Measurements from ENCODE around the gene SAMD8. TPM values are rescaled to one million over a fixed set of nuclear protein-coding genes. Genes with fewer than 3 reads are reported as not detected.

Gene SAMD8
- total and polyA plus RNA-seq, 2 donors (not counting 3 experiments of a cell fraction or from before 2014, with no cell fraction given): 19.6 to 22.8 TPM

DNA sequence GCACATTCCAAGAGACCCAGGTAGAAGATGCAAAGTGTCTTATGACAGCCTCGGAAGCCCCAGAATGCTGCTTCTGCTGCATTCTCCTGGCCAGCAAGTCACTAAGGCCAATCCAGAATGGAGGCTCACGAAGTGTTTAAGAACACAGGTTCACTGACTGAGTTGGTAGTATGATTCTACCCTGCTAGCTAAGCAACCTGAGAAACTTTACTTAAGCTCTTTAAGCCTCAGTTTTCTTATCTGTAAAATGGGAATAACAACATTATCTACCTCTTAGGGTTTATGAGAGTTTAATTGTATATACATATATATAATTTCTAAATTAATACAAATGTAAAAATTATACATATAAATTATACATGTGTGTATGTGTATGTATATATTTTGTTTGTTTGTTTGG is 22.8 kb upstream of the SAMD8 start:
- FAIRE-seq (no peak), DNase-seq (ENCODE audit: low read depth, low spot score) (no peak)
- Histone ChIP-seq H3K9me3 (replicated peaks; ENCODE audit: control insufficient read depth, insufficient read depth, low read length) (no peaks in the 10 kb centered on the region), H3K9ac (replicated peaks; ENCODE audit: extremely low read depth, insufficient read depth, low read length) (no peak overlapping the region), H3K4me2 (ENCODE audit: insufficient read depth, low read length) (no peak overlapping the region), H4K20me1 (replicated peaks; ENCODE audit: control insufficient read depth, extremely low read depth, insufficient read depth, low read length) (no peaks in the 10 kb centered on the region), H3K36me3 (ENCODE audit: control insufficient read depth in 2 of 2, extremely low read depth in 1 of 2, insufficient read depth in 2 of 2, low read length in 2 of 2) (no peaks in the 10 kb centered on the region), H3K4me3 (replicated peaks in 1 of 3; ENCODE audit: insufficient read depth in 1 of 3, low read depth in 1 of 3, low read length in 3 of 3) (no peak overlapping the region), H3K4me1 (ENCODE audit: control insufficient read depth, extremely low read depth, insufficient read depth, low read length) (no peaks in the 10 kb centered on the region), H2AFZ (ENCODE audit: low read depth, low read length) (no peak overlapping the region), H3K27ac (ENCODE audit: insufficient read depth, low read depth, low read length) (no peak overlapping the region), H3K79me2 (ENCODE audit: control insufficient read depth, insufficient read depth, low read length) (no peaks in the 10 kb centered on the region), H3K27me3 (ENCODE audit: control insufficient read depth in 2 of 2, insufficient read depth in 2 of 2, low read length in 2 of 2) (peaks cover 0 to 10% of the 10 kb centered on the region in 2 experiments), H3K9me1 (replicated peaks; ENCODE audit: control insufficient read depth, extremely low read depth, insufficient read depth, low read length) (no peaks in the 10 kb centered on the region)
- POLR2A ChIA-PET: no interaction called here
- TF ChIP-seq EZH2 (IDR thresholded peaks at IDR 0.05; ENCODE audit: borderline replicate concordance, low read depth, low read length, severe bottlenecking) (no peak), POLR2AphosphoS5 (IDR thresholded peaks at IDR 0.05; ENCODE audit: insufficient read depth, low read depth, low read length) (no peak), GATA2 (IDR thresholded peaks at IDR 0.05; ENCODE audit: insufficient read depth, insufficient read length, low read depth, low read length) (no peak), FOS (IDR thresholded peaks at IDR 0.05; ENCODE audit: borderline replicate concordance, insufficient read depth, low read length) (no peak)
- intact Hi-C loops (cut with micrococcal nuclease) (no loop called here), dilution Hi-C loops (cut with MboI; ENCODE audit: extremely low pct_ligation_motif_present, low sequenced_read_pairs) (no loop called here)
- BruUV-seq (replicated peaks): no TSS peak
- CTCF ChIA-PET: interaction anchor here (1.2 to 1.3 kb wide), 2 partner anchors 12 to 845 kb away, joined by 3 read pairs; no protein-coding TSS in a partner anchor

- Histone ChIP-seq H3K4me3 (replicated peaks in 1 of 3; ENCODE audit: insufficient read depth in 1 of 3, low read depth in 1 of 3, low read length in 3 of 3) (no peak overlapping the region), H3K9me3 (replicated peaks; ENCODE audit: control insufficient read depth, insufficient read depth, low read length) (no peaks in the 10 kb centered on the region), H3K4me1 (ENCODE audit: control insufficient read depth, extremely low read depth, insufficient read depth, low read length) (no peaks in the 10 kb centered on the region), H4K20me1 (replicated peaks; ENCODE audit: control insufficient read depth, extremely low read depth, insufficient read depth, low read length) (no peaks in the 10 kb centered on the region), H3K9ac (replicated peaks; ENCODE audit: extremely low read depth, insufficient read depth, low read length) (no peak overlapping the region), H3K36me3 (ENCODE audit: control insufficient read depth in 2 of 2, extremely low read depth in 1 of 2, insufficient read depth in 2 of 2, low read length in 2 of 2) (no peaks in the 10 kb centered on the region), H2AFZ (ENCODE audit: low read depth, low read length) (no peak overlapping the region), H3K27ac (ENCODE audit: insufficient read depth, low read depth, low read length) (no peak overlapping the region), H3K9me1 (replicated peaks; ENCODE audit: control insufficient read depth, extremely low read depth, insufficient read depth, low read length) (no peaks in the 10 kb centered on the region), H3K27me3 (ENCODE audit: control insufficient read depth in 2 of 2, insufficient read depth in 2 of 2, low read length in 2 of 2) (peaks cover 0 to 10% of the 10 kb centered on the region in 2 experiments), H3K4me2 (ENCODE audit: insufficient read depth, low read length) (no peak overlapping the region), H3K79me2 (ENCODE audit: control insufficient read depth, insufficient read depth, low read length) (no peaks in the 10 kb centered on the region)
- no TSS peak for BruUV-seq (replicated peaks)
- intact Hi-C loops (cut with micrococcal nuclease) (no loop called here), dilution Hi-C loops (cut with MboI; ENCODE audit: extremely low pct_ligation_motif_present, low sequenced_read_pairs) (no loop called here)
- TF ChIP-seq EZH2 (IDR thresholded peaks at IDR 0.05; ENCODE audit: borderline replicate concordance, low read depth, low read length, severe bottlenecking) (no peak), GATA2 (IDR thresholded peaks at IDR 0.05; ENCODE audit: insufficient read depth, insufficient read length, low read depth, low read length) (no peak), MYC (IDR thresholded peaks at IDR 0.05; ENCODE audit: low read depth, low read length) (no peak)
- no peak for DNase-seq (ENCODE audit: low read depth, low spot score)
- CTCF ChIA-PET: interaction anchor here (1.2 kb wide), 1 partner anchor 13 kb away, joined by 3 read pairs; no protein-coding TSS in a partner anchor
- FAIRE-seq: no peak
- POLR2A ChIA-PET: no interaction called here
Measured at GRCh38 chr10:75089634-75090033, 21.8 kb upstream of the SAMD8 start.
